Measurements from ENCODE around the gene ZBTB7C.
"Not testable (repeated sequence)": the region's sequence is repeated elsewhere in the genome, so short reads cannot be mapped to it uniquely, and the experiment has no call there.

ZBTB7C gene

GRCh38 chr18:48450685-48451084 lies 41.5 kb upstream of the ZBTB7C start:
- no peak overlapping the region for H3K4me3 ChIP-seq (ENCODE audit: low read length)
- no peak for TF ChIP-seq CTCF (conservative IDR thresholded peaks at IDR 0.05; ENCODE audit: low read depth, low read length)
- no peak for DNase-seq (ENCODE audit: low read depth)

GRCh38 chr18:48446582-48447225 lies 37.5 kb upstream of the ZBTB7C start:
- no peak overlapping the region for H3K4me3 ChIP-seq (ENCODE audit: low read length)
- TF ChIP-seq CTCF (conservative IDR thresholded peaks at IDR 0.05; ENCODE audit: low read depth, low read length), result peak; percentile 94

GRCh38 chr18:48445540-48445939 lies 36.4 kb upstream of the ZBTB7C start:
- DNase-seq (ENCODE audit: low read depth), result peak; percentile 20
- TF ChIP-seq CTCF (conservative IDR thresholded peaks at IDR 0.05; ENCODE audit: low read depth, low read length), result peak; percentile 98
- H3K4me3 ChIP-seq (ENCODE audit: low read length), result no peak overlapping the region

More at GRCh38 chr18:48446582-48447225, 37.5 kb upstream of the ZBTB7C start:
- peak; percentile 23 for DNase-seq (ENCODE audit: low read depth)

- no peak for DNase-seq (ENCODE audit: low read depth)
- H3K4me3 ChIP-seq (ENCODE audit: low read length), result no peak overlapping the region
- TF ChIP-seq CTCF (conservative IDR thresholded peaks at IDR 0.05; ENCODE audit: low read depth, low read length), result no peak
Observed at GRCh38 chr18:48442761-48443160, 33.6 kb upstream of the ZBTB7C start.

GRCh38 chr18:48441405-48441881 lies 32.3 kb upstream of the ZBTB7C start:
- no peak for TF ChIP-seq CTCF (conservative IDR thresholded peaks at IDR 0.05; ENCODE audit: low read depth, low read length)
- no peak overlapping the region for H3K4me3 ChIP-seq (ENCODE audit: low read length)
- no peak for DNase-seq (ENCODE audit: low read depth)

- TF ChIP-seq CTCF (conservative IDR thresholded peaks at IDR 0.05; ENCODE audit: low read depth, low read length), result no peak
- H3K4me3 ChIP-seq (ENCODE audit: low read length), result no peak overlapping the region
Observed at GRCh38 chr18:48440924-48441323, 31.7 kb upstream of the ZBTB7C start.

GRCh38 chr18:48436907-48437306 lies 27.7 kb upstream of the ZBTB7C start:
- H3K4me3 ChIP-seq (ENCODE audit: low read length), result no peak overlapping the region
- no peak for TF ChIP-seq CTCF (conservative IDR thresholded peaks at IDR 0.05; ENCODE audit: low read depth, low read length)
- no peak for DNase-seq (ENCODE audit: low read depth)

More at GRCh38 chr18:48440924-48441323, 31.7 kb upstream of the ZBTB7C start:
- no peak for DNase-seq (ENCODE audit: low read depth)

GRCh38 chr18:48434382-48434781 lies 25.2 kb upstream of the ZBTB7C start:
- DNase-seq (ENCODE audit: low read depth); H3K4me3 ChIP-seq (ENCODE audit: low read length): not testable (repeated sequence)
